GM18517 (cell line): ENCODE results near the gene SH3RF3.
"Not testable (repeated sequence)": the region's sequence is repeated elsewhere in the genome, so short reads cannot be mapped to it uniquely, and the experiment has no call there.

ENCODE experiments used
- ATAC-seq: cut with Tn5 transposase; IDR thresholded peaks from one replicate; pipeline ENCODE4 v1.9.1; 2021; ENCODE audit warnings: mild to moderate bottlenecking, moderate library complexity; ENCODE audit not compliant: unreplicated experiment

Gene SH3RF3

DNA sequence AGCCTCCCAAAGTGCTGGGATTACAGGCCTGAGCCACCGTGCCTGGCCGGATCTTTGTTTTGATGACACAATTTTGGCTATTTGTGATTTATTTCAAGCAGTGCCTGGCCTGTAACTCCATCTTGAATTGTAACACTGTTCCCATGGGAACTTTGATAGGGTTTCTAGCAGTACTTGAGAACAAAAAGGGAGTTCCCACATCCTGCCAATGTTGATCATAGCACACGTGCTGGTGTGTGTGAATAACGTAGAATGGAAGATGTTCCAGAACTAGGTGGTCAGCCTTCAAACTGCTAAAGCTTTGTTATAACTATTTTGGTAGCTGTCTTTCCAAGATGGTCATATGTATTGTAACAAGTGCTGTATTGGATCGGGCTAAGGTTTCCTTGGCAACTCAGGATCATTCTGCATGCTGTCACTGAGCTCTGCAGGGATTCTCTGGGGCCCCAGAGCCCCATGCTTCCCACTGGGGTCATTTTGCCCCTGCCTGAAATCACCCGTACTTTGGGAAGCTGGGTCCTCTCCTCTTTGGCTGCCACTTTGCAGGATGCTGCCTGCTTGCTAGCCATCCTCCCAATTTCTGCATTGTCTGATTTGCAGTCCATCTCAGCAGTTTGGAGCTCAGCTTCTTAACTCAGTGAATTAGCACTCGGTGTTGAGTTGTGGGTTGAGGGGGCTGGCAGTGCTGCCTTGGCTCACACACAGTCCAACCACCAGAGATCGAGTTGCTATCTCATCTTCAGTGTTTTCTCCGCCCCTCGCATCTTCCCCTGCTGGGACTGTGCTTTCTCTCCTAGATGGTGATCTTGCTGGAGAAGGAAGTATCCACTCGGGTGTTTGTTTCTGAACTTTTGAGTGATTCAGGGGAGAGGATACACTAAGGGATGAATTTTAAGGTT lies 26.8 kb downstream of the SH3RF3 start:
- ATAC-seq, result no peak

GRCh38 chr2:109157563-109158105 lies 28.6 kb downstream of the SH3RF3 start:
- no peak for ATAC-seq

- no peak for ATAC-seq
Measured at GRCh38 chr2:109158237-109158636, 29.2 kb downstream of the SH3RF3 start.

DNA sequence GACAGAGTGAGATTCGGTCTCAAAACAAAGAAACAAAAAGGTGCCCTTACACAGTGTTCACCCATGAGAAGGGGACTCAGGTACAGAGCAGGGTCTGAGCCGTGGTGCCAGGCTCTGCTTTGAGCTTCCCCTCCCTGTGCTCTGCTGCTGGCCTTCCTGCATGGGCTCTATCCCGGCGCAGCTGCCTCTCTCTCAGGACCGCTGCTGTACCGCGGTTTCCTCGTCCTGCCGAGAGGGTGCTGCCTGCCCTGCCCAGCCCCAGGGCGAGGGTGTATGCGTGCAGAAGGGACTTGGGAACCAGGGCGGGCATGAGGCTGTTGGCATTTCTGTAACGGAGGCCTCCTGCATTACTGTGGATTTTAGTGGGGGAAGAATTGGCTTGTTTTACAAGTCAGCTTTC lies 30.1 kb downstream of the SH3RF3 start:
- no peak for ATAC-seq

GRCh38 chr2:109160714-109161440 lies 31.9 kb downstream of the SH3RF3 start:
- no peak for ATAC-seq

DNA sequence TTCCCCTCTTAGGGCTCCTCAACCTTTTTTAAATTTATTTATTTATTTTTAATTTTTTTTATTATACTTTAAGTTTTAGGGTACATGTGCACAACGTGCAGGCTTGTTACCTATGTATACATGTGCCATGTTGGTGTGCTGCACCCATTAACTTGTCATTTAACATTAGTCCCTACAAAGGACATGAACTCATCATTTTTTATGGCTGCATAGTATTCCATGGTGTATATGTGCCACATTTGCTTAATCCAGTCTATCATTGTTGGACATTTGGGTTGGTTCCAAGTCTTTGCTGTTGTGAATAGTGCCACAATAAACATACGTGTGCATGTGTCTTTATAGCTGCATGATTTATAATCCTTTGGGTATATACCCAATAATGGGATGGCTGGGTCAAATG lies 33.4 kb downstream of the SH3RF3 start:
- not testable (repeated sequence) for ATAC-seq

DNA sequence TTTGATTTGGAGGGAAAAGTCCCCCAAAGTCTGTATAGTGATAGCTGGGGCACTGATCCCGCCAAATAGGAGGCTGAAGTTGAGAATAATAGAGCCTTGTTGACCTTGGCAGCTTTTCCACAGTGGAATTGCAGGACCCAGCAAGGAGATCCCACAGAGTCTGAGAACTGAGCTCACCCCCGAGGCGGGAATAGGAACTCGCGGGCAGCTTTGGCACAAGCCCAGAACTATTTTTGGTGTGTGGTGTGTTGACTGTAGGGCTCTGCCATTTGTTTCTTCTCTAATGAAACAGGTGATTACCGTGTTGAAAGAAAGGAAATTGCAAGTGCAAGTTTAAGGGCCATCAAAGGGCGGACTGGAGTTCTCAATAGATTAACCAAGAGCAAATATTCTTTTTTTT lies 34.0 kb downstream of the SH3RF3 start:
- ATAC-seq, result no peak

GRCh38 chr2:109164311-109164710 lies 35.3 kb downstream of the SH3RF3 start:
- ATAC-seq, result no peak

- no peak for ATAC-seq
Measured at GRCh38 chr2:109164739-109165221, 35.8 kb downstream of the SH3RF3 start.

DNA sequence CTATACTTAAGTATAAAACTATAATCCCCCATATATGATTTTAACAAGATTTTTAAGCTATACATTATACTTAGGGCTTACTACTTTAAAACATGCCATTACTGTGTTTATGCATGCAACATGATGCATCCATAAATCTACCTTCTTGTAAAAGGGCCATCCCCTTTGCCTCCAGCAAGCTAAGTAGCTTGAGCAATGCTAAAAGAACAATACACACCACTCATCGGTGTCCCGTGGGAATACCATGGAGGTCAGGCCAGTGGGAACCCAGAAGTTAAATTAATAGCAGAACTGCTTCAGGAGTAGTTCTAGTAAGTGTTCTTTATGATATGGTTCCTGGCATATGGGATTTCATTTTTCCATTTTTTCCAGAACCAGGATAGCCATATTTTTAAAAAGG lies 37.8 kb downstream of the SH3RF3 start:
- no peak for ATAC-seq

- no peak for ATAC-seq
Measured at GRCh38 chr2:109168086-109168485, 39.1 kb downstream of the SH3RF3 start.

DNA sequence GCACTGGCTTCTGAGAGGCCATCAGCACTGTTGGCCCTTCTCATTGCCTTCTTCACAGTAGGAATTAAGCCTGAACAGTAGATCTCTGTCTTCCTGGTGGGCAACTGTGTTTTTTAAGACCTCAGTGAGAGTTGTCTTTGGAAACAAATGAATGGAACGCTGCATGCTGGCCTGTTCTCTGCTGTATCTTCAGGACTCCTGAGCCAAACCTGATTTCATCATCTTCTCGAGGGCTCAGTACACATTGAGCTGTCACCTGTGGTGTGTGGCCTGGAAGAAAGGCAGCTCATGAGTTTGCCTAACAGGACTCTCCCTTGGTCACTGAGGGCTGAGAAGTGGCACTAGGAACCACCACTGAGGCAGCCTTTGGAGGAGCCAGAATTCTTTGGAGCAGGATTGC lies 39.7 kb downstream of the SH3RF3 start:
- ATAC-seq, result no peak

GRCh38 chr2:109170645-109171044 lies 41.6 kb downstream of the SH3RF3 start:
- ATAC-seq, result no peak

- no peak for ATAC-seq
Measured at GRCh38 chr2:109171444-109172334, 42.7 kb downstream of the SH3RF3 start.

DNA sequence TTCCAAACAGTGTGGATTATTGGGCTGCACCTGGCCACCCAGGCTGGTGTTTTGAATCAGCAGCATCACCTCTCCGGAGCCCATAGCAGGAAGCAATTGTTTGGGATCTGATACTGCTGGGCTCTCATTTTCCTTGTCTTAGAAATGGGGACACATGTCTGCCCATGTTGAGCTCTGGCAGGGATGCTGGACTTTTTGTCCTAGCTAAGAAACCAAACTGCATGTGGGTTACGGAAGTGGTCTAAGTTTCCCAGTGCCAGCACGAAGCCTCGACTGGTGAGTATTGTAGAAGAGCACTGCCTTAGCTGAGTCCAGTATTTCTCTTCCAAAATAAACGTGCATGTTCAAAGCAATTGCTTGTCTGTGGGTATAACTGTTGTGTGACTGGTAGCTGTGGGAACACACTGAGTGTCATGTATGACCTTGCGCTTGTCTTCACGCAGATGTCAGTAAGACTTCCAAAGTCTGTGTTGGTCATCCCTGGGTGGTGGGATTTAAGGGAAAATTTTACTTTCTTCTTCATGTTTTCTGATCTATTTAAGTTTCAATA lies 43.6 kb downstream of the SH3RF3 start:
- no peak for ATAC-seq

- no peak for ATAC-seq
Measured at GRCh38 chr2:109173311-109174171, 44.5 kb downstream of the SH3RF3 start.

DNA sequence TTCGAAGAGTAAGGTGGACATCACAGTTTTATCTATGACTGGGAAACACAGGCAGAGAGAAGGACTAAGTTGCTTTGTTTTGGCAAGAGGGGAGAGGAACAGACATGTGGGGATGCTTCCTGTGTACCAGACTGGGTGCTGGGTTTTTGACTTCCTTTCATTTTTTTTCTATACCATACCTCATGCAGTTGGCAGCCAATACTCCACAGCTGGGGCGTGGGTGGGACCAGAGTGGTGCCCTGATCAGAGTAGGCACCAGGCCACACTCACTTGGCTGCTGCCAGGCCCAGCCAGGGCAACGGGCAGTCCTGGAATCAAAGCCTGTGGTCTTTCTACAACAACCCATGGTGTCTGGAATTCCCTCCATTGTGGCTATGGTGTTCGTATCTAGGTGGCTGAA lies 45.2 kb downstream of the SH3RF3 start:
- no peak for ATAC-seq

GRCh38 chr2:109174626-109175349 lies 45.8 kb downstream of the SH3RF3 start:
- ATAC-seq, result no peak

- ATAC-seq, result no peak
Measured at GRCh38 chr2:109175350-109175678, 46.3 kb downstream of the SH3RF3 start.
